ENCODE data around the gene RNF5. TPM values are rescaled to one million over a fixed set of nuclear protein-coding genes. Genes with fewer than 3 reads are reported as not detected.
"Not testable (repeated sequence)": the region's sequence is repeated elsewhere in the genome, so short reads cannot be mapped to it uniquely, and the experiment has no call there.

RNF5 gene, protein sequence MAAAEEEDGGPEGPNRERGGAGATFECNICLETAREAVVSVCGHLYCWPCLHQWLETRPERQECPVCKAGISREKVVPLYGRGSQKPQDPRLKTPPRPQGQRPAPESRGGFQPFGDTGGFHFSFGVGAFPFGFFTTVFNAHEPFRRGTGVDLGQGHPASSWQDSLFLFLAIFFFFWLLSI
- polyA plus RNA-seq (2013, experiment 1 of 2; ENCODE audit: insufficient read length): 44.2 TPM
- polyA plus RNA-seq (2013, experiment 2 of 2; ENCODE audit: insufficient read length): 46.9 TPM

DNA sequence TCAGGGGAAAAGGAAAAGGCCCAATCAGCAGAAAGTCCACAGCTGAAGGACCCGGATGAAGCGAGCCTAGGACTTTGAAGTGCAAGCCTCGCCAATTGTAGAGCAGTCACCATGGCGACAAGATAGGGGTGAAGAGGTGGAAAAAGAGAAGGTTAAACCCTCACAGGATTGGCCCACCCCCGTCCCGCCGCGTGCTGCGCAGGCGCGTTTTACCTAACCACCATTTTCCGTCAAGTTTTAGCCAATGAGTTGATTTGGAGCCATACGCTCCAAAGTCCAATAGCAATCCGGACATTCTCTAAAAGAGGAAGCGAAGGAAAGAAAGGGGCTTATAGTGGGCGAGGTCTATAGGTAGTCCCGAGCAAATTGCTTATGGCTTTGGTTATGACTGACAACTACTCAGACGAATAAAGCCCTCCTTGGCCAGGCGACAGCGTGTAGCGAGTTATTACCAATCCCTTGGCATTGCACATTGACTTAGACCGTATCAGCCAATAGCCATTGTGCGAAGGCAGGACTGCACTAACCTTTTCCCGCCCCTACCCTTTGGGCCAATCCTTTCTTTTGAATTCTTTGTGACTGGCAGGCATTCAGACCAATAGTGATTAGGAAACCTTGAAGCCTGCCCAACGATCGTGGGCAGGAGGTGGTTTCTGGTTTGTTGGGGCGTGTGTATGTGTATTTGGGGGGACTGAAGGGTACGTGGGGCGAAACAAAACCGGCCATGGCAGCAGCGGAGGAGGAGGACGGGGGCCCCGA lies at the start of gene RNF5:
TSS of gene RNF5 (plus strand) at position 618 of the 759 bp plus-strand sequence. CDS start at position 725, 107 bp downstream.
- peak; percentile 100 for DNase-seq

DNA sequence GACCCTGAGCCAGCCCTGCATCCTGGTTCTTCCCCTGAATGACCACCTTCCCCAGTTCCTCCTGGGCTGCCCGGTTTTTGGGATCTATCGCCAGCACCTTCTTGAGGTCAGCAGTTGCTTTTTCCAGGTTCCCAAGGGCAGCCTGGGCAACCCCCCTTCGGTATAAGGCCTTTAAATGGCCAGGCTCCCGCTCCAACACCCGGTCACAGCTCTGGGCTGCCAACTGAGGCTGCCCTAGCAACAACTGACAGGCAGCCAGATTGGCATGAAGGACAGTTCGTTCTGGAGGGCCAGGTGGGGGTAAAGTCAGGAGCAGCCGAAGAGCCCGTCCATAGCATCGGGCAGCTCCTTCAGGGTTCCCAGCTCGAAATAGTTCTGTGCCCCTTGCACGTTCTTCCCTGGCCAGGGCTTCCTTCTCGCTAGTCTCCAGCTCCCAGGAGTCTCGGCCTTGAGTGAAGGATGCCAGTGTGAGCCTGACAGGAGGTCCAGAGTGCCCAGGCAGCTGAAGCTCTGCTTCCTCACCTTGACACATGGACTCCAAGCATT lies 49.4 kb upstream of the RNF5 start:
- no peak for DNase-seq

DNA sequence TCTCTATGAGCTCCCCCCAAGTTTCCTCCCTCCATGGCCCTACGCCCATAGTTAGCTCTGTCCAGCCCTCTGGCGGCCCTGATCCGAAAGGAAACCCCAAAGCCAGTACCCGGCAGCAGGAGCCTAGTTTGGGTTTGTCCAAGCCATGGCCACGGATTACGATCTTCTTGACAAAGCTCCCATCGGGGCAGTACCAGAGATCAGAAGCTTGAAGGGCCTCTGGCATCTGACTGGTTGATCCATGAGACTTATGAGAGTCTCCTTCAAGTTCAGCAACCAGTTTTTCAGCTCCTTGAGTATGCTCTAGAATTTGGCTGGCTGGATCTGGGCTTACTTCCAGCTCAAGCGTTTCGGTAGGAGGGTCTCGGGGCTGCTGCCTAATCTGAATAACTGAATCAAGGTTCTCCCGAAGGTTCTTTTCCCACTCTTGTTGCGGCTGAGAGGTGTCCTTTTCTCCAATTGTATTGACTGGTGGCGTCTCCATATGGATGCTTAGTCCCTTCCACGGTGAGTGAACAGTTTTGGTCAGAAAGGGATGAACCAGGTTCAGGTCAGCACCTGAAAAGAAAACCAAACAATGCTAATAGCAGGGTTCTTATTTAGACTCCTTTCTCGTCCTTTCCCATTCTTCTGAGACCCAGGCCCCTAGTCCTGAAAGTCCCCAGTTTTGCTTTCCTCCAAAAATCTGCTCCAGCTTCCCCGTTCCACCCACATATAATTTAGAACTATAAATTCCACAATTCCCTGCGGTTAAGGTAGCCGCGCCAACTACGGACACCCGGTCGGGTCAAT lies 48.7 kb upstream of the RNF5 start:
- DNase-seq: no peak

DNA sequence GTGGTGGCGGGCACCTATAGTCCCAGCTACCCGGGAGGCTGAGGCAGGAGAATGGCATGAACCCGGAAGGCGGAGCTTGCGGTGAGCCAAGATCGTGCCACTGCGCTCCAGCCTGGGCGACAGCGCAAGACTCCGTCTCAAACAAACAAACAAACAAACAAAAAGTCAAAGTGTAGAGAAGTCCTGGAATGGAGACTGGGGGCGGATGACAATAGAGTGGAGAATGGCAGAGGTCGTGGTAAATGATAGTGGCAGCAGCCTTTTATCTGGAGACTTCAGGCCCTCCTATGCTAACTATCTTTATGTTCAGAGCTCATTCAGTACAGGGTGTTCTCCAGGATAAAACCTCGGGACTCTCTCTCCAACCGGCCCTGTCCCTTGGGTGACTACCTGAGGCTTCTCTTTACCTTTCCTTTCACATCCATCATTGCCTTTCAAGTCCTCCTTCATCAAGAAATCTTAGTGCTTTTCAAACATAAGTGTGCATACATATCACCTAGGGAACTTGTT lies 46.7 kb upstream of the RNF5 start:
- DNase-seq: no peak

DNA sequence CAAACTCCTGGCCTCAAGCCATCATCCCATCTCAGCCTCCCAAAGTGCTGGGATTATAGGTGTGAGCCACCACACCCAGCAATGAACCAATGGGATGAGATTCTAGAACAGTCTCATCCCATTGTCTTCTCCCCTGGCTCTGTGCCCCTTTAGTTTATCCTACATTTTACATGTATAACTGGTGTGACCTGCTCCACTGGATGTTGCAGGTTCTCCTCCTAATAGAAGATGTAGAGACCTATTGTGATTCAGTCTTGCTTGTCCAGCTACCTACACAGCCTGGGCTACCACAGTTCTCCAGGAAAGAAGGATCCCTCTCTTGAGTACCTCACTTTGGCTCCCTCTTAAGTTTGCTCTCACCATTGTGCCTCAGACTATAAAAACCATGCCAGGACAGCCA lies 46.1 kb upstream of the RNF5 start:
- no peak for DNase-seq

DNA sequence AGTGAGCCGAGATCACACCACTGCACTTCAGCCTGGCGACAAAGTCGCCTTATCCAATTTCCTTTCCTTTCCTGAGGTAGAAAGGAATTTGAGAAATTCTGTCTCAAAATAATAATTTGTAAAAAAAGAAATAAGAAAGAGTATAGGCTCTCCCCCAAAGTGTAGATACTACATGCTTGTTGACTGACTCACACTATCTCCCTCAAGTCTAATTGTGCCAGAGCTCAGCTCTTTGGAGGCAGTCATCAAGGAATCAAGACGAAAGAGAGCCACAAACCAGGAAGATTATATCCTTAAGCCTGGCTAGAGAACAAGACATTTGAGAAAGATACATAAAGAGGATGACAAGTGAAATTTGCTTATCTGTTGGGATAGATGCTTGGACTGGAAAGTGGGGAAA lies 44.4 kb upstream of the RNF5 start:
- DNase-seq: peak; percentile 77

DNA sequence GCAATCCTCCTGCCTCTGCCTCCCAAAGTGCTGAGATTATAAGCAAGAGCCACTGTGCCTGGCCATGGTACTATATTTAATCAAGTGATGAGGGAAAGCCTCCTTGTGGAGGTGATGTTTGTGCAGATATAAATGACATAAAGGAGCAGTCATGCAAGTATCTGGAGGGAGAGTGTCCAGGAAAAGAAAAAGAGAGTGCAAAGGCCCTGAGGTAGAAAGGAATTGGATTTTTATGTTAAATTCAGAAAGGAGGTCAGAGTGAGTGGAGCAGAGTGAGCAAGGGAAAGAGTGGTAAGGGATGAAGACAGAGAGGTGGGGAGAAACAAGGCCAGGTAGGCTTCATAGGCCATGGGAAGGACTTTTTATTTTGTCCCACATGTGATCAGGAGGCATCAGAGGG lies 40.8 kb upstream of the RNF5 start:
- no peak for DNase-seq

DNA sequence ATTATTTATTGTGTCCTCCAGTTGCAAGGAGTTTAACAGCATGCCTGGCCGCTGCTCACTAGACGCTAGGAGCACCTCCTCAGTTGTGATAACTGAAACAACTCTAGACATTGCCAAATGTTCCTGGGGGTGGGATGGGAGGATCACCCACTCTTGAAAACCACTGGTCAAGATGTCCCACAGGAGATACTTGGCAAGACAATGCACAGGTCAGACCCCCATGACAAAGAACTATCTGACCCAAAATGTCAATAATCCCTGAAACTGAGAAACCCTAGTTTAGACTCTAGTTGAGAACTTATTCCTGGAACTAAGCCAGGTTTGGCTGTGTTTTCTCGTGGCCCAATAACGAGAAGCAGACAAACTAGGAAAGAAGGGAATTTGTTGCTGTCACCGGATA lies 38.6 kb upstream of the RNF5 start:
- no peak for DNase-seq

DNA sequence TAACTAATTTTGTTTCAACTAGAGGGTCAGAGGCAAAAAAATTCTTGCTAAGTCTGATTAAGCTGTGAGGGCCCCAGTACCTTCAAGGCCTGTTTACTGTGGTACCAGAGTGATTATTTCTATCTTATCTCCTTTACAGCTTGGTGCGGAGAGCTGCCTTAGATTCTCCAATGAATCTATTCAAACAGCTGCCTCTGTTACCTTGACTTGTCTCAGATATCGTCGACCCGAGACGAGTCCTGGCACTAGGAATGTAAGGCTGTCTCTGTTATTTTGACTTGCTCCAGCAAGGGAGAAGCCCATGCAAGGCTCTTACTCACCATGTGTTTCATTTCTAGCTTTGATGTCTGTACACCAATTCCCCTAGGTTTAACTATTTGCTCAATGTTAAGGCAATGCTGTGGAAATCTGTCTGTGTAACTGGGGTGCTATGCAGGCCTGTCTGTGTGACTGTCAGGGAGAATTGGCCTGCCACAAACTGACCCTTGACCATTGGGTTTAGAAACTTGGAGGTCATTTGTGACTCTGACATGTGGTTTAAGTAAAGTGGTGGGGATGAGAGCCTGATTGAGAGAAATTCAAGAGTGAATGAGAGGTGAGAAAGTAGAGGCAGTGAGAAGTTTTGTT lies 37.7 kb upstream of the RNF5 start:
- DNase-seq: no peak

DNA sequence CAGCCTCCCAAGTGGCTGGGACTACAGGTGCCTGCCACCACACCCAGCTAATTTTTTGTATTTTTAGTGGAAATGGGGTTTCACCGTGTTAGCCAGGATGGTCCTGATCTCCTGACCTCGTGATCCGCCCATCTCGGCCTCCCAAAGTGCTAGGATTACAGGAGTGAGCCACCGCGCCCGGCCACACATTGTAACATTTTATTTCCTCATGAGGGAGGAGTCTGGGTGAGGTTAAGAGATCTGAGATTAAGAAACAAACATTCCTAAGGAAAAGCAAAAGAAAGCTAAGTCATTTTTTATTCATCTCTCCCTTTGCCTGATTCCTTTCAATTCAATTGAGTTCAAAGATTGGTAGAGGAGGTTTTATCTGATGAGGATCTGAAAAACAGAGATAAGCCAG lies 34.0 kb upstream of the RNF5 start:
- not testable (repeated sequence) for DNase-seq

DNA sequence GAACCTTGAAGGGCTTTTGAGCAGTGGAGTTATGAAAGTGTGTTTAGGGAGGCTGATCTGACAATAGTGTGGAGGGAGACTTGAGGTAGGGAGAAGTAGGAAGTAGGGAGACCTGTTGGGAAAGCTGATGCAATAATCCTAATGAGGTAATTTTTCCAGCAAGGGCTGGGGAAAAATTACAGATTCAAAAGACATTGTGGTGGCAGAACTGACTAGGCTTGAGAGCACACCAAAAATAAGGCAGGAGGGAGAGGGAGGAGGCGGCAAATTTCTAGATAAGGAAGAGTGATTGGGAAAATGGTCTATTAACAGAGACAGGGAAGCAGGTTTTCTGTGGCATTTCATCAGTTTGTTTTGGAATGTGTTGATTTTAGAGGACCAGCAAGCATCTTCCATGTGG lies 31.9 kb upstream of the RNF5 start:
- no peak for DNase-seq

DNA sequence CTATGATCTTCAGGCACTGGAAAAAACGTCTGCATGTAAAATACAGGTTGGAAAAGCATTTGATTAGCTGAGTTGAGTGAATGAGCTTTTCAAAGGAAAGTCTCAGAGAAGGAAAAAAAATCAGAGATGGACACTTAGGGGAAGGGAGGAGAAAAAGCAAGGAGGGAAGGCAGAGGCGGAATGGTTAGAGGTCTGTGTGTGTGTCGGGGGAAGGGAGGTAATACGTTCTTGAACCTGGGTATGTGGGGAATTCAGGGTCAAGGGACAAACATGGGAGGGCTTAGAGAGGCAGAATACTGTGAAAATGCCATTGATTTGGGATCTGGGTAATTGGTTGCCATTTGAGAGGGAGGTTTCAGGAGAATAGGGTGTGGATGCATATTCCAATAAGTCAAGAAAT lies 31.5 kb upstream of the RNF5 start:
- DNase-seq: no peak

DNA sequence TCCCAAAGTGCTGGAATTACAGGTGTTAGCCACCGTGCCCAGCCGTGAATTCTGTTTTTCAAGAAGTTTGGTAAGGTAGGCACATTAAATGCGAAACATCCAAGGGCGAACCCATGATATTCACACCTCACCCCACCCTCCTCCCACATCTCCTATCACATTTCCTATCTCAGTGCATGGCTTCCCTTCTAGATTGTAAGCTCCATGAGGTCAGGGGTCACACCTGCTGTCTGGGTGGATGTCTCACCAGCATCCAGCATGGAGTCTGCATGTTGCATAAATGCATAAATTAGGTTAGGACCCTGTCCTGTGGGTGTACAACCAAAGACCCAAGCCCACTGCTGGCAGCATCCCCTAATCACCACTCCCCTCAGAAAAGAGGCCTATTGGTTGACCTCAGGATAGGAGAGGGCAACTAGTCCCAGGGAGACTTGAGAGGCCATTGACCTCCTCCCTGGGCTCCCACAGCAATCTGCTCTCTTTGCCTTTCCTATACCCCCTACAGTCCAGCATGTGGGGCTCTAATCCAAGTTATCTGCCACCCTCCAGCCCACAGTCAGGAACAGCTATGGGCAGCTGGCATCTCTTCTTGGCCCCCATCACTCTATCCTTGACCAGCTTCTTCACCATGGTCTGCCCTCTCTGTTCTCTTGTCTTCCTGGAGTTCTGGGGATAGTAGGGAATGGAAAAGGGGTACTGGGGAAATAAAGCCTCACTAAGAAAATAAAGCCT lies 30.6 kb upstream of the RNF5 start:
- no peak for DNase-seq

DNA sequence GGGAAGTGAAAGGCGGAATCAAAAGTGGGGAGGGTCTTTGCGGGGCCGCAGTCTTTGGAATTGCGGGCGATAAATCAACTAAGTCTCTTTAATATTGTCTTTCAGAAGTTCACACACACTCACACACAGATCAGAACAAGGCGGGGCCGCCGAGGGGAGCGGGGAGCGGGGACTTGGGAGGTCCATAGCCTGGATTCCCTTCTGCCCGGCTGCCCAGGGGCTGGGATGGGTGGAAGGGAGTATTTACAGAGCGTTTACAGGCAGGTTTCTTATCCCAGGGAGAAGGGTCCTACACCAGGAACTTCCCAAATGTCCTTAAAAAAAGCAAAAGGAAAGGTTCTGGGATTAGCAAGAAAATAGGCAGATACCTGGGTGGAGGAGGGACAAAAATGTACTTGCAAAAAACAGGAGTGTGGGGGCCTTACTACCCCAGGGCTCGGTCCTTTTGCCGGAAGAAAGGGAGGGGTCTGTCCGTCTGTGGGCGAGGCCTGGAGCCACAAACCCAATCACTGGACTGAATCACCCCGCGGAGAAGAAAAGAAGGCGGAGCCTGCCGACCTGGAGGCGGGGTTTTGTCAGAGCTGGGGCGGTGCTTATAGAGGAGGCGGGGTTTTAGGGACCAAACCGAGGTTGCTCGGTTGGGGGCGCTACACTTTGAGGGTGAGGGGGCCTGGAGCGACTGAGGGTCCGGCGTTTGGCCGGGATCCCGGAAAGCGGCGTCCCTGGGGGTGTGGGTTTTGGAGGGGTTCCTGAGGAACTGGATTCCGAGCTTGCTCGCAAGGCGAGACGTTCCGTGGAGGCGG lies 29.7 kb upstream of the RNF5 start:
- DNase-seq: peak; percentile 11

DNA sequence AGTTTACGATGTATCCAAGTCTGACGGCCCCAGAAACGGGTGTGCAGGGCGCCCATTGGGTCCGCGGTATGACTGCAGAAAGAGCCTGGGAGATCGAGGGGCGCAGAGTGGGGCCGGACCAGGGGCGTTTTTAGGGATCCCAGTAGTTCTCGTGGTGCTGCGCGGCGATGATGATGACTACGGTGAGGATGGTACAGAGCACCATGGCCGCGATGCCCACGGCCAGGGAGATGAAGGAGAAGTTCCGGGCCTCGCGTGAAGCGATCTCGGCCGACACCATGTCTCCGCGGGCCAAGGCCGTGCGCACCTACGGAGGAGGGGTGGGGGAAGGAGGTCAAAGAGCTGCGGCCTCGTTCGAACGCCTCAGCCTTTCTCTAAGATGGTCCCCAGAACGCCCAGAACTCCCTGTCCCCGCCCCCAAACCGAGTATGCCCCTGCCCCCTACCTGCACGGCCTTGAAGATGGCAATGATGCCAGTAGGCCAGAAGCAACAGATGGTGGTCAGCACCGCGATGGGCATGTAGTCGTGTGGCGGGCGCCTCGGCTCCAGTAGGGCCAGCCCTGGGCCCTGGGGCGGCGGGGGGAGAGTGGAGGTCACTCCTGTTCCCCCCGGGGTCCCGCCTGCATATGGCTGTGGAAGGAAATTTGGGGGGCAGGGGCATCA lies 29.0 kb upstream of the RNF5 start:
- DNase-seq: no peak

DNA sequence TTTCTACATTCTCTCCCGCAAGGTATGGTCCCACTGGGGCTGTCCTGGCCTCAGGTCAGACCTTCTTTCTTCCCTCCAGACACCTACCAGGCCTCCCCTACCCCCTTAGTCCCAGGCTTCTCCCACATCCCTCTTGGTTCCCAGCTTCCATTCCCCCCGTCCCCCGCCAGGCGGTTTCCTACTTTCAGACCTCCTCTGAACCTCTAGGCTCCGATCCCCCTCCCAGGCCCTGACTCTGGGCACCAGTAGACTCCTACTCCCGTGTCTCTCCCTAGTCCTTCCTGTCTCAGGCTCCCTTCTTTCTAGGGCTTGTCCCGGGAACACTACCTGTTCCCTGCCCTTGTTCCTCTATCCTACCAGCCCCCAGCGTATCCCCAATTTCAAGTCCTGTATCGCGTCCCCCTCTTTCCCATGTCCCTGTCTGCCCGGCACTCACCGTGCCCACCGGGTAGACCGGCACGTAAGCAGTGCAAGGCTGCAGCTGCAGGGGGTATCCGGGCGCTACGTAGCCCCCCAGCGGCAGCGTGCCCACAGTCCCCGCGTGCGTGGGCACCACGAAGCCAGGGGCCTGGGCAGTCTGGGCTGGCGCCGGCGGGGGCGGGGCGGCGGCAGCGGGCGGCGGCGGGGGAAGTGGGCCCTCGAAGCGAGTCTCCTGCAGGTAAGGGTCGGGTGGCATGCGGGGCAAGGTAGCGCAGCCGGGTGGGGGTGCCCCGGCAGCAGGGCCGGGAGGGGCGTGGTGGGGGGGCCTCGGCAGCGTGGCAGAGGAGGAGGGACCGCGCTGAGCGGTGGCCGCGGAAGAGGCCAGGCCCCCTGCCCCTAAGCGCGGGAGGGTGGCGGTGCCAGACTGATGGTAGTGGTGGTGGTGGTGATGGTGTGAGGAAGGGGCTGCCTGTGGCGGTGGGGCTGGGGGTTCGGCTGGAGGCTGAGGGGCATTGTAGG lies 28.0 kb upstream of the RNF5 start:
- no peak for DNase-seq

DNA sequence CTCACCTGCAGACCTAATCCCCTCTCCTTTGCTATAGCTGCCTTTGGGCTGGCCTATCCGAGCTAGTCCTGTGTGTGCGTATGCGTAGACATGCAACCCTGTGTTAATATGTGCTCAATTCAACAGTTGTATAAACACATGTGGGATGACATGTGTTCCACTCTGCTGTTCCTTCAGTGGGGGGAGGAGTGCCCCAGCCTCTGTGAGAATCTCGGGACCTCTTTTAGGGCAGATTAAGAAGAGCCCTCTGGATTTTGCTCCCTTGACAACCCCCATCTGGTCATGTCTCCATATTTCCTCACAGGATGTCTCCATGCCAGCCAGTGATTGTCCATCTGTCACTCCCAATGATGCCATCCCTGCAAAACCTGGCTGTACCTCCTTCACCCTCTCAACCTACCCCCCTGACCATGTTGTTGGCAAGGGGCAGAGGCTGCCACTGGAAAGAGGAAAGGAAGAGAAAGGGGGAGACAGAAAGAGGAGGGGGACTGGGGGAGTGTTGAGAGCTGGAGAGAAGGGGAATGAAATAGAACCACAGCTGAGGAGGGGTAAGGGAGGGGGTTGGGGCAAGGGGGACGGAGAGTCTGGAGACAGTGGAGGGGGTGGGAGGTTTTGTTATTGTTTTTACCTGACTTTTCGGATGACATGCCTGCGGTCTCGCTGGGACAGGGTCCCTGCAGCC lies 26.9 kb upstream of the RNF5 start:
- no peak for DNase-seq

Measured in fibroblast of skin of scalp (primary cell).